OCI-LY3 (cell line): ENCODE measurements around the gene GPATCH11.

Experiments
- CTCF ChIP-seq: fragments of 200-600, 300-600 bp; sonication (generic); IDR thresholded peaks from 2 replicates; pipeline ENCODE4 v1.5.1; 2014; ENCODE audit warnings: antibody characterized with exemption, low read length, low read depth
- EZH2phosphoT487 ChIP-seq: fragments of 200-600 bp; shearing (Covaris generic); IDR thresholded peaks from 2 replicates; pipeline ENCODE4 v1.6.1; 2018; ENCODE audit warnings: antibody characterized with exemption, mixed run types, low read depth

DNA sequence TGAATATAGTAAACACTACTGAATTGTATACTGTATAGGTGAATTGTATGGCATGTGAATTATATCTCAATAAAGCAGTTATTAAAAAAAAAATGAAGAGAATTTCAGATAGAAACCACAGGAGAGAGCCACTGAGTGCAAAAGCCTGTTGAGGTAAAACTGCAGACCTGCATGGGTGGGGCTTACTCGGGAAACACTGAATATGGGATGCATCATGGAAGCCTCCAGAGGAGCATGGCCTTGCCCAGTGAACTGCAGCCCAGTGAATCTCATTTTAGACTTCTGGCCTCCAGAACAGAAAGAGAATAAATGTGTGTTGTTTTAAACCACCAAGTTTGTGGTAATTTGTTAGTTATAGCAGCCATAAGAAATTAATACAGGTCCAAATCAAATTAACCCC is 15.7 kb downstream of the GPATCH11 start:
- no peak for TF ChIP-seq CTCF
- no peak for TF ChIP-seq EZH2phosphoT487
